SK-N-SH treated with all-trans-retinoic acid at 6 μM for 48 hours (cell line): ENCODE measurements around the gene SLX4IP.

ENCODE experiments used
- CSDC2 ChIP-seq: fragments of 250-450 bp; sonication (Bioruptor Pico); IDR thresholded peaks from 2 replicates; pipeline ENCODE4 v1.5.0; 2020; ENCODE audit warnings: mild to moderate bottlenecking, moderate library complexity
- TSHZ2 ChIP-seq: fragments of 250-450 bp; sonication (Bioruptor Pico); IDR thresholded peaks from 2 replicates; pipeline ENCODE4 v1.5.0; 2020; ENCODE audit warnings: mild to moderate bottlenecking, moderate library complexity
- ZNF8 ChIP-seq: fragments of 450-650 bp; formaldehyde crosslinking; IDR thresholded peaks from 2 replicates; pipeline ENCODE4 v1.5.0; 2020; ENCODE audit warnings: mild to moderate bottlenecking, moderate library complexity

- no peak for TF ChIP-seq CSDC2 (CRISPR knock-in tag)
- TF ChIP-seq TSHZ2 (CRISPR knock-in tag): no peak
- TF ChIP-seq ZNF8: no peak
These were observed 224.8 kb downstream of the SLX4IP start for GRCh38 chr20:10659651-10660601.
